ENCODE data around the gene PLCXD3. TPM values are rescaled to one million over a fixed set of nuclear protein-coding genes. Genes with fewer than 3 reads are reported as not detected.
A peak's percentile ranks its signal among the peaks of the same experiment; 100 is the strongest.

PLCXD3 gene, protein sequence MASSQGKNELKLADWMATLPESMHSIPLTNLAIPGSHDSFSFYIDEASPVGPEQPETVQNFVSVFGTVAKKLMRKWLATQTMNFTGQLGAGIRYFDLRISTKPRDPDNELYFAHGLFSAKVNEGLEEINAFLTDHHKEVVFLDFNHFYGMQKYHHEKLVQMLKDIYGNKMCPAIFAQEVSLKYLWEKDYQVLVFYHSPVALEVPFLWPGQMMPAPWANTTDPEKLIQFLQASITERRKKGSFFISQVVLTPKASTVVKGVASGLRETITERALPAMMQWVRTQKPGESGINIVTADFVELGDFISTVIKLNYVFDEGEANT
- 1 to 10 TPM in 3 of 4 donors, under 1 TPM in 1; 0.62 to 5.1 (median 2.3) TPM for total RNA-seq

DNA sequence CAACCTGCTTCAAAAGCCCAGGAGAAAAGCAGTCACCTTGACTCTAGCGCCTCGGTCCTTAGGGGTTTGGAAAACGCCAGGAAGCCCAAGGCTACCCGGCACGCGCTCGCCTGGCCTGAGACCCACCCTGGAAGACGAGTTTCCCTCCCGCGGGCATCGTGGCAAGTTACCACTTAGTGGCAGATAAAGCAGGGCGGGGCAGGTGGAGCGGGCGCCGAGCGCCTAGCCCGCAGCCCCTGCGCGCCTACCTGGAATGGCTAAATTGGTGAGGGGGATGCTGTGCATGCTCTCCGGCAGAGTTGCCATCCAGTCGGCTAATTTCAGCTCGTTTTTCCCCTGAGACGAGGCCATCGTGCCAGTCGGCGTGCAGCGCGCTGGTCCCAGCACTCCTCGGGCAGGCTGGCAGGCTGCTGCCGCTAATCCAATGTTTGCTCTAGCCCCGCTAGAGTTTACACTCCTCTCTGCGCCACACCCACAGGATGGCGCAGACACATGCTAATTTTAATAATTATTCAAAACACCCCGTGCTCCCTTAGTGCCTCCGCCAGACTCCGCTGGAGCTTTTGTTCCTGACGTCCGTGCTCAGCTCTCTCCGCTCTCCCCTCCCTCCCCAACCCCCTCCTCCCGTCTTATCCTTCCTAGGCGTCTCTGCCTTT, at the start of gene PLCXD3:
TSS of gene PLCXD3 (minus strand) at position 426 of the 656 bp plus-strand sequence. CDS start at position 351, 75 bp downstream.
- no peaks in the 10 kb centered on the region for H3K9me3 ChIP-seq
- H3K27ac ChIP-seq = no peak within 1 kb of the TSS
- peak within 1 kb of the TSS; percentile 34 to 52 for H3K4me3 ChIP-seq
- peaks cover 0 to 12% (median 0%) of the 10 kb centered on the region in 3 donors for H3K4me1 ChIP-seq
- H3K27me3 ChIP-seq = peaks cover 42% of the 10 kb centered on the region
- no peaks in the 10 kb centered on the region for H3K36me3 ChIP-seq
- 0 to 3% methylated on average over 11 to 24 of the region's 41 CpGs for WGBS, 2 donors (ENCODE audit: low coverage in 1 of 2)
- TF ChIP-seq POLR2A (IDR thresholded peaks at IDR 0.05) = no peak
- no peak for TF ChIP-seq EP300 (IDR thresholded peaks at IDR 0.05)
- no peak for TF ChIP-seq POLR2AphosphoS5 (IDR thresholded peaks at IDR 0.05)
- TF ChIP-seq CTCF (IDR thresholded peaks at IDR 0.05) = no peak
- ATAC-seq = peak; percentile 40

DNA sequence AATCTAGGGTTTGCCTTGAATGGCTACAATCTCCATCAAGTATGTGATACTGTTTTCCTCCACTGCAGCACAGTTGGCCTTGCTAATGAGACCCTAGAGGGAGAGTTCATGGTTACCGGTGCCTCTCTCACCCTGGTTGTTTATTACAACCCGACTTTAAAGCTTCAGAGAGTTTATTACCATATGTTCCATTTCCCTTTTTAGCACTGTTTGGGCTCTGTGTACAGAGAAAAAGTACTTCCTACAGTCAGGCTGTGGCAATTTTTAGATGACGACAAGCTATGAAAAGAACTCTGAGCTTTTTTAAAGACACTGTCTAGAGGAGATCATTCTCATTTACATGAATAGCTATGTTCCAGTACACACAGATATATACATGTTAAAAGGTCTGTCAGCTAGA, 48.8 kb upstream of the PLCXD3 start:
- Histone ChIP-seq H3K36me3 (no peaks in the 10 kb centered on the region), H3K4me3 (no peak overlapping the region), H3K4me1 (peaks cover 0 to 11% (median 0%) of the 10 kb centered on the region in 3 donors), H3K27me3 (no peaks in the 10 kb centered on the region), H3K27ac (no peak overlapping the region), H3K9me3 (no peaks in the 10 kb centered on the region)
- 9 to 14% methylated on average over 3 of the region's 3 CpGs for WGBS, 2 donors (ENCODE audit: low coverage in 1 of 2)
- TF ChIP-seq POLR2A (IDR thresholded peaks at IDR 0.05) (no peak), CTCF (IDR thresholded peaks at IDR 0.05) (no peak), EP300 (IDR thresholded peaks at IDR 0.05) (no peak), POLR2AphosphoS5 (IDR thresholded peaks at IDR 0.05) (no peak)
- no peak for ATAC-seq

GRCh38 chr5:41558295-41558694, 47.9 kb upstream of the PLCXD3 start:
- Histone ChIP-seq H3K4me1 (peaks cover 0 to 11% (median 0%) of the 10 kb centered on the region in 3 donors), H3K4me3 (no peak overlapping the region), H3K36me3 (no peaks in the 10 kb centered on the region), H3K27ac (no peak overlapping the region), H3K27me3 (no peaks in the 10 kb centered on the region), H3K9me3 (no peaks in the 10 kb centered on the region)
- no peak for ATAC-seq
- 61 to 86% methylated on average over 1 of the region's 1 CpG for WGBS, 2 donors (ENCODE audit: low coverage in 1 of 2)
- TF ChIP-seq POLR2AphosphoS5 (IDR thresholded peaks at IDR 0.05) = no peak
- TF ChIP-seq POLR2A (IDR thresholded peaks at IDR 0.05) = no peak
- TF ChIP-seq EP300 (IDR thresholded peaks at IDR 0.05) = no peak
- no peak for TF ChIP-seq CTCF (IDR thresholded peaks at IDR 0.05)

DNA sequence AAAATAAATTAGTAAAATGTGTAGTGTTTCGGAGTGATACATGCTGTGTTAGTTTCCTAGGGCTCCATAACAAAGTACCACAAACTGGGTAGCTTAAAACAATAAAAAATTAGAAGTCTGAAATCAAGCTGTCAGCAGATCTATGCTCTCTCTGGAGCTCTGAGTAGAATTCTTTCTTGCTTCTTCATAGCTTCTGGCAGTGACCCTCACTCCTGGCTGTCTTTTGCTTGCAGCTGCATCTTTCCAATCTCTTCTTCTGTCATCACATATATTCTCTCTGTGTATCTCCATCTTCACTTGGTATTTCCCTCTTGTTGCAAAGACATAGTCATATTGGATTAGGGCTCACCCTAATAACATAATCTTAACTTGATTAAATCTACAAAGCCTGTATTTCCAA, 37.6 kb upstream of the PLCXD3 start:
- no peak for TF ChIP-seq POLR2AphosphoS5 (IDR thresholded peaks at IDR 0.05)
- no peak for TF ChIP-seq CTCF (IDR thresholded peaks at IDR 0.05)
- no peak for TF ChIP-seq EP300 (IDR thresholded peaks at IDR 0.05)
- no peak for TF ChIP-seq POLR2A (IDR thresholded peaks at IDR 0.05)
- no peaks in the 10 kb centered on the region for H3K36me3 ChIP-seq
- H3K27me3 ChIP-seq = no peaks in the 10 kb centered on the region
- 59 to 83% methylated on average over 1 of the region's 1 CpG for WGBS, 2 donors (ENCODE audit: low coverage in 1 of 2)
- peaks cover 0 to 10% (median 0%) of the 10 kb centered on the region in 3 donors for H3K9me3 ChIP-seq
- ATAC-seq = no peak
- no peaks in the 10 kb centered on the region for H3K4me1 ChIP-seq
- no peak overlapping the region for H3K4me3 ChIP-seq
- no peak overlapping the region for H3K27ac ChIP-seq

- Histone ChIP-seq H3K36me3 (no peaks in the 10 kb centered on the region), H3K27me3 (no peaks in the 10 kb centered on the region), H3K9me3 (peaks cover 0 to 18% (median 0%) of the 10 kb centered on the region in 3 donors), H3K27ac (no peak overlapping the region), H3K4me1 (no peaks in the 10 kb centered on the region), H3K4me3 (no peak overlapping the region)
- ATAC-seq = no peak
- no peak for TF ChIP-seq POLR2A (IDR thresholded peaks at IDR 0.05)
- TF ChIP-seq CTCF (IDR thresholded peaks at IDR 0.05) = no peak
- no peak for TF ChIP-seq POLR2AphosphoS5 (IDR thresholded peaks at IDR 0.05)
- TF ChIP-seq EP300 (IDR thresholded peaks at IDR 0.05) = no peak
Measured at GRCh38 chr5:41542183-41542582, 31.8 kb upstream of the PLCXD3 start.

Measured in gastroesophageal sphincter (tissue), 4 donors.